ENCODE data around the gene NRSN1.
"Not testable (repeated sequence)": the region's sequence is repeated elsewhere in the genome, so short reads cannot be mapped to it uniquely, and the experiment has no call there.

NRSN1 gene

DNA sequence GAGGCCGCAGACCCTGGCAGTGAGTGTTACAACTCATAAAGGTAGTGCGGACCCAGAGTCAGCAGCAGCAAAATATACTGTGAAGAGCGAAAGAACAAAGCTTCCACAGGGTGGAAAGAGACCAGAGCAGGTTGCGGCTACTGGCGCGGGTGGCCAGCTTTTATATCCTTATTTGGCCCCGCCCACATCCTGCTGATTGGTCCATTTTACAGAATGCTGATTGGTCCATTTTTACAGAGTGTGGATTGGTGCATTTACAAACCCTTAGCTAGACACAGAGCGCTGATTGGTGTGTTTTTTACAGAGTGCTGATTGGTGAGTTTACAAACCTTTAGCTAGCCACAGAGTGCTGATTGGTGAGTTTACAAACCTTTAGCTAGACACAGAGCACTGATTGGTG lies 16.7 kb downstream of the NRSN1 start:
- H3K4me3 ChIP-seq (ENCODE audit: low read length) = not testable (repeated sequence)

DNA sequence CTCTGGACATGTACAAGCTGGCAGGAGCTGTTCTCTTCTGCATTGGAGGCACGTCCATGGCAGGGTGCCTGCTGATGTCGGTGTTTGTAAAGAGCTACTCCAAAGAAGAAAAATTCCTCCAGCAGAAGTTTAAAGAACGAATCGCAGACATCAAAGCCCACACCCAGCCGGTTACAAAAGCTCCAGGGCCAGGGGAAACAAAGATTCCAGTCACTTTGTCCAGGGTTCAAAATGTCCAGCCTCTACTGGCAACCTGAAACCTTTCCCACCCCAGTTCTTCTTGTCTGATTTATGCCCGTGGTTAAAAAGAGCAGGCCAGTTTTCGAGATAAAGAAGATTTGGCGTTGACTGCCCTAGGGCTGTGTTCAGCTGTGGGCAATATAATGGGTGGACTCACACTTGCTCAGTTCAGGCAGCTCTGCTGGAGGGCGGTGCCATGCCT lies 19.7 kb downstream of the NRSN1 start:
- H3K27me3 ChIP-seq (ENCODE audit: control insufficient read depth, insufficient read depth, low read length) = no peaks in the 10 kb centered on the region

More for the DNA sequence above, 16.7 kb downstream of the NRSN1 start:
- not testable (repeated sequence) for H3K4me2 ChIP-seq (ENCODE audit: low read length); H3K36me3 ChIP-seq (ENCODE audit: insufficient read depth, low read length); H3K27me3 ChIP-seq (ENCODE audit: control insufficient read depth, insufficient read depth, low read length); H3K9ac ChIP-seq (ENCODE audit: low read depth, low read length); H3K4me1 ChIP-seq (ENCODE audit: control insufficient read depth, insufficient read depth, low read length); H3K9me3 ChIP-seq (replicated peaks; ENCODE audit: low read length)

DNA sequence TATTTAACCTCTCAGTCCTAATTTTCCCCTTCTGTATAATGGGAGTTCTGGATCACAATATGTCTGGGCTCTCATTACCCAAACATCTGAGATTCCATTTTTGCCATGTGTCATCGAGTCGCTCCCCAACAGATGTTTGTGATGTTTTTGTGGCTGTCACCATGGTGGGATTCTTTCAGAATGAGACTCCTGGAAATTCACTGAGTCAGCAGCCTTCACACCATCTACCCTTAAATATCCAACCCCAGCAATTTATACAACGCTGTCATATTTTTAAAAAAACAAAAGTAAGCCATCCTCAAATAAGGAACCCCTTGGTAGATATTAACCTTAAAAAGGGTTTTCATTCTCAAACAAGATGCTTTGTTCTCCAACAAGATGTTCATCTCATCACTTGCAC lies 20.9 kb downstream of the NRSN1 start:
- no peak overlapping the region for H3K4me3 ChIP-seq (ENCODE audit: low read length)
- H3K36me3 ChIP-seq (ENCODE audit: insufficient read depth, low read length) = no peaks in the 10 kb centered on the region
- H3K9ac ChIP-seq (ENCODE audit: low read depth, low read length) = no peak overlapping the region
- no peak overlapping the region for H3K4me2 ChIP-seq (ENCODE audit: low read length)
- H3K4me1 ChIP-seq (ENCODE audit: control insufficient read depth, insufficient read depth, low read length) = no peaks in the 10 kb centered on the region
- no peaks in the 10 kb centered on the region for H3K9me3 ChIP-seq (replicated peaks; ENCODE audit: low read length)
- no peaks in the 10 kb centered on the region for H3K27me3 ChIP-seq (ENCODE audit: control insufficient read depth, insufficient read depth, low read length)

More for the DNA sequence above, 19.7 kb downstream of the NRSN1 start:
- no peak overlapping the region for H3K4me2 ChIP-seq (ENCODE audit: low read length)
- H3K4me3 ChIP-seq (ENCODE audit: low read length) = no peak overlapping the region
- no peaks in the 10 kb centered on the region for H3K4me1 ChIP-seq (ENCODE audit: control insufficient read depth, insufficient read depth, low read length)
- no peaks in the 10 kb centered on the region for H3K9me3 ChIP-seq (replicated peaks; ENCODE audit: low read length)
- no peaks in the 10 kb centered on the region for H3K36me3 ChIP-seq (ENCODE audit: insufficient read depth, low read length)
- H3K9ac ChIP-seq (ENCODE audit: low read depth, low read length) = no peak overlapping the region

DNA sequence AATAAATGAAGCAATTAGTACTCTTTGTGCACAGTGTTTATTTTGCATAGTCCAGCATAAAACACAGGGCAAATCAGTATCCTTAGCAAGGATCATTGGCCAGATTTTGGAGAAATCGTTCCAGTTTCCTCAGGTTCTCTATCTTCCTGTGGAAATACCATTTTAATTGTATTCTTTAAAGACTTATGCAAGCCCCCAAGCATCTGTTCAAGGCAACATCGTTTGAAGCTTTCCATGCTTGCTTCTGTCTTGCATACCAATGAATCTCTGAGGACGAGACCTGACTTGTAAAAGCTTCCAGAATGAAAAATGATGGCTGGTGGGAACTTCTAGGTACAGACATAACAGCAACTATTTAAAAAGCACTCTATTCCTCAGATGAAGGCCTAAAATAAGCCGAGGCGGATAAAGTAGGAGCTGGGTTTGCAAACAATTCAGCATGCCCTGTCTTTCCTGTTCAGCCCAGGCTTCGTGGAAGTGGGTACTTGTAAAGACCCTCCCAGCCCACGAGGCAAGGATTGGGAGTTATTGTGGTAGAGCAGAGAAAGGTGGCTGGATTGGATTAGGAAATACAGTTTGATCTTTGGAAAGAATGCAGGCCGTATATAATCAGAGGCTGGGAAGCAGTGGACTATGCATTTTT lies 21.6 kb downstream of the NRSN1 start:
- no peaks in the 10 kb centered on the region for H3K36me3 ChIP-seq (ENCODE audit: insufficient read depth, low read length)
- H3K9ac ChIP-seq (ENCODE audit: low read depth, low read length) = no peak overlapping the region
- H3K4me2 ChIP-seq (ENCODE audit: low read length) = no peak overlapping the region
- H3K4me3 ChIP-seq (ENCODE audit: low read length) = no peak overlapping the region
- no peaks in the 10 kb centered on the region for H3K9me3 ChIP-seq (replicated peaks; ENCODE audit: low read length)
- no peaks in the 10 kb centered on the region for H3K4me1 ChIP-seq (ENCODE audit: control insufficient read depth, insufficient read depth, low read length)
- no peaks in the 10 kb centered on the region for H3K27me3 ChIP-seq (ENCODE audit: control insufficient read depth, insufficient read depth, low read length)

DNA sequence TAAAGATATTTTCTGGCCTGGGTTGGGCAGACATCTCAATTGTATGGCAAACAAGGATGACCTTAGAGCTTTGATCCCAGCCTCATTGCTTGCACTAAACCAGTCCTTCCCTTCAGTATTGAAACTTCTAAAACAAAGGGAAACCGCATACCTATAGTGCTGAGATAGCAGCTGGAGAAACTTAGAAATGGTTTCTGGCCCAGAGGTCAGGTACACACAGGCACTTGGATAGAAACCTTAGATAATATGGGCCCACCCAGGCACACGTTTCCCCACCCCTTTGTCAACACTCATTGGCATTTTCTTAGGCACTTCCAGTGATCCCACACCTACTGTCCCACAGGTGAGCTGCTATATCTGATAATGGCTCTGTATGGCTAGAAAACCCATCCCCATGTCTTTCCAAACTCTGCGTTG lies 22.1 kb downstream of the NRSN1 start:
- no peaks in the 10 kb centered on the region for H3K9me3 ChIP-seq (replicated peaks; ENCODE audit: low read length)
- no peak overlapping the region for H3K4me3 ChIP-seq (ENCODE audit: low read length)
- H3K9ac ChIP-seq (ENCODE audit: low read depth, low read length) = no peak overlapping the region
- H3K27me3 ChIP-seq (ENCODE audit: control insufficient read depth, insufficient read depth, low read length) = no peaks in the 10 kb centered on the region
- H3K4me1 ChIP-seq (ENCODE audit: control insufficient read depth, insufficient read depth, low read length) = no peaks in the 10 kb centered on the region
- H3K36me3 ChIP-seq (ENCODE audit: insufficient read depth, low read length) = no peaks in the 10 kb centered on the region
- H3K4me2 ChIP-seq (ENCODE audit: low read length) = no peak overlapping the region

DNA sequence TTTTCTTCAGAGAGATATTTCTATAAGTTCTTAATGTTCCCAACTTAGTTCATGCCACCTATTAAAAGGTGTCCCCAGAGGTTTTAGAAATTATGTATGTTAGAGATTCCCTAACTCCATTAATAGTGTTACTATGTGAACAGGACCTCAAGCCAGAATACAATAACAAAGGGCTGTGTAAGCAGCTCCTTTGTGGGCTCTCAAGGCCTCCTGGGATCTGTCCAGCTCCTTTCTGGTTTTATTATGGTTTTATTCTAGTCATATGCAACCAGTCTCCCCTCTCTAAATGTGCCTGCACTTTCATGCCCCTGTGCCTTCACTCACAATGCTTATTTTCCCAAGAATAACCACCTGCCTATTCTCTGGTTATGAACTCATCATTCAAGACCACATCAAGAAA lies 22.7 kb downstream of the NRSN1 start:
- Histone ChIP-seq H3K27me3 (ENCODE audit: control insufficient read depth, insufficient read depth, low read length) (no peaks in the 10 kb centered on the region), H3K9ac (ENCODE audit: low read depth, low read length) (no peak overlapping the region), H3K9me3 (replicated peaks; ENCODE audit: low read length) (no peaks in the 10 kb centered on the region), H3K36me3 (ENCODE audit: insufficient read depth, low read length) (no peaks in the 10 kb centered on the region), H3K4me1 (ENCODE audit: control insufficient read depth, insufficient read depth, low read length) (no peaks in the 10 kb centered on the region), H3K4me3 (ENCODE audit: low read length) (no peak overlapping the region), H3K4me2 (ENCODE audit: low read length) (no peak overlapping the region)

DNA sequence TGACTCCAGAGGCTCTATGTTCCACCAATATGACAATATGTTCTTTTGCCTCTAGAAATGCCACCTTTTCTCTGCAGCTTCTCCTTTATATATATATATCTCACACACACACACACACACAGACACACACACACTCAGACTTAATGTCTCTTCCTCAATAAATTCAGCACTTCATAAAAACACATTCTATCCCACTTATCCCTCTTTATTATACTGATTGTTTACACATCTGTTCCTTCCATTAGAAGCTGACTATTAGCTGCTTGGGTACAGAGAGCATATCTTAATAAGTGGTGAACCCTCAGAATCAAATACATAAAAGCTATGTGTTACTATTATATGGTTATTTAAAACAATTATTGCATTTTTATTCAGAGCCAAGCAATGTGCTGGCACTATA lies 23.3 kb downstream of the NRSN1 start:
- Histone ChIP-seq H3K4me3 (ENCODE audit: low read length) (no peak overlapping the region), H3K9me3 (replicated peaks; ENCODE audit: low read length) (no peaks in the 10 kb centered on the region), H3K4me1 (ENCODE audit: control insufficient read depth, insufficient read depth, low read length) (no peaks in the 10 kb centered on the region), H3K4me2 (ENCODE audit: low read length) (no peak overlapping the region), H3K27me3 (ENCODE audit: control insufficient read depth, insufficient read depth, low read length) (no peaks in the 10 kb centered on the region), H3K36me3 (ENCODE audit: insufficient read depth, low read length) (no peaks in the 10 kb centered on the region), H3K9ac (ENCODE audit: low read depth, low read length) (no peak overlapping the region)

DNA sequence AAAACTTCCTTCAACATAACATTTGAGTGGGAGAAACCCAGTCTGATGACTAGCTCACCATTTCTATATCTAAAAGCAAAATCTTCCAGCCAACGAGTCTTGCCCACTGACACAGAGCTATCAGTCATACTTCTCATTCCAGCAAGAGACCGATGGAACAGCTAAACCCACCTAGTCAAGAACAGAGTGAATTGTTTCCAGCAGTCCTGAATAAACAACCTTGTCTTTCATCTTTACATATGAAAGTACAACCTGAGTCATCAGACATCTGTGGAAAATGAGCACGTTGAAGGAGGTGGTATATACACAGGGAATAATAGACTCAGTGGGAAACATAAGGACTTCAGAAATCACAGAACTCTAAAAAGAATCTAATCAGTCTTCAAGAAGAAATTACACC lies 23.8 kb downstream of the NRSN1 start:
- no peaks in the 10 kb centered on the region for H3K27me3 ChIP-seq (ENCODE audit: control insufficient read depth, insufficient read depth, low read length)
- H3K4me1 ChIP-seq (ENCODE audit: control insufficient read depth, insufficient read depth, low read length) = no peaks in the 10 kb centered on the region
- H3K4me2 ChIP-seq (ENCODE audit: low read length) = no peak overlapping the region
- H3K4me3 ChIP-seq (ENCODE audit: low read length) = no peak overlapping the region
- H3K9ac ChIP-seq (ENCODE audit: low read depth, low read length) = no peak overlapping the region
- no peaks in the 10 kb centered on the region for H3K36me3 ChIP-seq (ENCODE audit: insufficient read depth, low read length)
- no peaks in the 10 kb centered on the region for H3K9me3 ChIP-seq (replicated peaks; ENCODE audit: low read length)

DNA sequence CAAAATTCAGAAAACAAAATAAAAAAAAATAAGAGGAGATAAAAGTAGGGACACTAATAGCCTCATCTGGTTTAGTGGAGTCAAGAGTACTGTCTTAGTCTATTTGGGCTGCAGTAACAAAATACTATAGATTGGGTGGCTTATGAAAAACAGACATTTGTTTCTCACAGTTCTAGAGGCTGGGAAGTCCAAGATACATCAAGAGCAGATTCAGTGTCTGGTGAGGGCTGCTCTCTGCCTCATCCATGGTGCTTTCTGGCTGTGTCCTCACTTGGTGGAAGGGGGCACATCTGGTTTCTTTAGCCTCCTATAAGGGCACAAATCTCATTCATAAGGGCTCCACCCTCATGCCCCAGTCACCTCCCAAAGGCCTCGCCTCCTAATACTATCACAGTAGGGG lies 26.0 kb downstream of the NRSN1 start:
- Histone ChIP-seq H3K4me2 (ENCODE audit: low read length) (no peak overlapping the region), H3K9ac (ENCODE audit: low read depth, low read length) (no peak overlapping the region), H3K36me3 (ENCODE audit: insufficient read depth, low read length) (no peaks in the 10 kb centered on the region), H3K27me3 (ENCODE audit: control insufficient read depth, insufficient read depth, low read length) (no peaks in the 10 kb centered on the region), H3K4me3 (ENCODE audit: low read length) (no peak overlapping the region), H3K9me3 (replicated peaks; ENCODE audit: low read length) (no peaks in the 10 kb centered on the region), H3K4me1 (ENCODE audit: control insufficient read depth, insufficient read depth, low read length) (no peaks in the 10 kb centered on the region)

DNA sequence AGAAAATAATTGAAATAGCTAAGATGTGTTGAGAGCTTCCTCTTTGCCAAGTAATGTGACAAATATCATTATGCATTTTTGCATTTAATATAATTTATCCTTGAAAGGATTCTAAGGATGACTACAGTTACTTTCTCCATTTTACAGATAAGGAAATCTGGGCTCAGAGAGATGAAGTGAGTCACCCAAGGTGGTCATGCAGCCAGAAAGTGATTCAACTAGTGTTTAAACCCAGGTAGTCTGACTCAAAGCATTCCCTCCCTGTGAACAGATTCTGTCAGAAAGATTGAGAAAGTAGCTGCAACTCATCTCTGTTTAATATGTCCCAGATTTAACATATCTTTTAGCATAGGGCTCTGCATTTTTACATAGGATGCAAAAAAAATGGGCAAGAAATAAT lies 28.1 kb downstream of the NRSN1 start:
- Histone ChIP-seq H3K27me3 (ENCODE audit: control insufficient read depth, insufficient read depth, low read length) (no peaks in the 10 kb centered on the region), H3K36me3 (ENCODE audit: insufficient read depth, low read length) (no peaks in the 10 kb centered on the region), H3K4me2 (ENCODE audit: low read length) (no peak overlapping the region), H3K4me1 (ENCODE audit: control insufficient read depth, insufficient read depth, low read length) (no peaks in the 10 kb centered on the region), H3K4me3 (ENCODE audit: low read length) (no peak overlapping the region), H3K9ac (ENCODE audit: low read depth, low read length) (no peak overlapping the region), H3K9me3 (replicated peaks; ENCODE audit: low read length) (no peaks in the 10 kb centered on the region)

DNA sequence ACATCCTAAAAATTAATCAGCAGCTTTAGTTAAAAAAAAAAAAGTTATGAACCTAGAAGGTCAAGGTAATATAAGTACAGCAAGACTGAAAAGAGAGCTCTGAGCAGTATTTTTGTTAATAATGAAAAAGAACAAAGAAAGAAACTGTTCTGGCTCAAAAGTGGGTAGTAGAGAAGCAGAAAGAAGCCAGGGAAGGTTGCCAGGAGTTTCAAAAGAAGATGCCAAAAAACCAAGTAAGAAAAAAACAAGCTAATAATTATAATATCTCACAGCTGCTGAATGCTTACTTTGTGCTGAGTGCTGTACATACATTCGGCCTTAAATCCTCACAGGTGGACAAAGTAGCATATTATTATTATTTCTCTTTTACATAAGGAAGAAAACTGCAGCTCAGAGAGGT lies 31.9 kb downstream of the NRSN1 start:
- no peaks in the 10 kb centered on the region for H3K36me3 ChIP-seq (ENCODE audit: insufficient read depth, low read length)
- H3K4me1 ChIP-seq (ENCODE audit: control insufficient read depth, insufficient read depth, low read length) = no peaks in the 10 kb centered on the region
- H3K9ac ChIP-seq (ENCODE audit: low read depth, low read length) = no peak overlapping the region
- H3K4me3 ChIP-seq (ENCODE audit: low read length) = no peak overlapping the region
- H3K9me3 ChIP-seq (replicated peaks; ENCODE audit: low read length) = no peaks in the 10 kb centered on the region
- no peak overlapping the region for H3K4me2 ChIP-seq (ENCODE audit: low read length)
- no peaks in the 10 kb centered on the region for H3K27me3 ChIP-seq (ENCODE audit: control insufficient read depth, insufficient read depth, low read length)

DNA sequence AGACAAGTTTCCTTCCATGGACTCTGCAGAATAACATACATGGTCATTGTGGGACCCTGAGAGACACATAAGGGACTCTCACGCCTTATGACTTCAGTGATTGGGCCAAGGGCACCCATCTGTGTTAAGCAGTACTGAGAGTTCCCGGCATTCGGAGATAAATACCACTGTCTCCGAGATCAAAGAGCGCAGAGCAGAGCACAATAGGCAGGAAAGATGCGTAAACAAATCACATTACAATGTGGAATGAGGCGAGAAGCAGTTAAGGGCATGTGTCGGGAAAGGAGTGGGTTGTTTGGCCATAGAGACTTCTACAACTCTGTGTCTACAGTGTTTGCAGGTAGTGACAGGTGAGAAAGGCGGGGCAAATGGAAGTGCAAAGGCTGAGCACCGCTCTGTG lies 57.6 kb downstream of the NRSN1 start:
- H3K4me2 ChIP-seq (ENCODE audit: low read length) = no peak overlapping the region
- H3K4me3 ChIP-seq (ENCODE audit: low read length) = no peak overlapping the region
- H3K27me3 ChIP-seq (ENCODE audit: control insufficient read depth, insufficient read depth, low read length) = no peaks in the 10 kb centered on the region

More for the DNA sequence above, 57.6 kb downstream of the NRSN1 start:
- no peaks in the 10 kb centered on the region for H3K36me3 ChIP-seq (ENCODE audit: insufficient read depth, low read length)
- H3K4me1 ChIP-seq (ENCODE audit: control insufficient read depth, insufficient read depth, low read length) = no peaks in the 10 kb centered on the region
- H3K9me3 ChIP-seq (replicated peaks; ENCODE audit: low read length) = no peaks in the 10 kb centered on the region
- no peak overlapping the region for H3K9ac ChIP-seq (ENCODE audit: low read depth, low read length)

Measured in skeletal muscle satellite cell (primary cell).